ENCODE data around the gene PAXX.

Gene PAXX

GRCh38 chr9:136982232-136983051 is 9.8 kb upstream of the PAXX start, which contains the start of gene LCNL1:
Gene LCNL1, plus strand, starts transcription at chr9:136982993. Its CDS starts 594 bp downstream, at chr9:136983587.
- DNase-seq (ENCODE audit: low read depth in 2 of 2) = no peak

GRCh38 chr9:136983167-136983566 is 9.1 kb upstream of the PAXX start:
- DNase-seq (ENCODE audit: low read depth in 2 of 2) = no peak

GRCh38 chr9:136983656-136984314 is 8.4 kb upstream of the PAXX start:
- DNase-seq (ENCODE audit: low read depth in 2 of 2) = no peak

- DNase-seq (ENCODE audit: low read depth in 2 of 2) = no peak
Observed at GRCh38 chr9:136984464-136985026, 7.7 kb upstream of the PAXX start.

- DNase-seq (ENCODE audit: low read depth in 2 of 2) = no peak
Observed at GRCh38 chr9:136985027-136985602, 7.1 kb upstream of the PAXX start.

GRCh38 chr9:136985853-136986252 is 6.4 kb upstream of the PAXX start:
- no peak for DNase-seq (ENCODE audit: low read depth in 2 of 2)

- DNase-seq (ENCODE audit: low read depth in 2 of 2) = no peak
Observed at GRCh38 chr9:136988872-136989271, 3.4 kb upstream of the PAXX start.

GRCh38 chr9:136990242-136990911 is 1.8 kb upstream of the PAXX start:
- DNase-seq (ENCODE audit: low read depth in 2 of 2) = no peak

GRCh38 chr9:136992819-136993369 is 672 bp downstream of the PAXX start:
- no peak for DNase-seq (ENCODE audit: low read depth in 2 of 2)

GRCh38 chr9:136994180-136994887 is 2.1 kb downstream of the PAXX start:
- no peak for DNase-seq (ENCODE audit: low read depth in 2 of 2)

GRCh38 chr9:136994888-136995230 is 2.6 kb downstream of the PAXX start:
- DNase-seq (ENCODE audit: low read depth in 2 of 2) = no peak

GRCh38 chr9:136995362-136995761 is 3.1 kb downstream of the PAXX start:
- no peak for DNase-seq (ENCODE audit: low read depth in 2 of 2)

GRCh38 chr9:136995772-136996311 is 3.6 kb downstream of the PAXX start:
- DNase-seq (ENCODE audit: low read depth in 2 of 2) = no peak

GRCh38 chr9:136996361-136997292 is 4.4 kb downstream of the PAXX start, which contains the start of gene CLIC3:
Gene CLIC3, minus strand, starts transcription at chr9:136996568. Its CDS starts 25 bp downstream, at chr9:136996543.
- peak; percentile 25 to 37 for DNase-seq (ENCODE audit: low read depth in 2 of 2)

- DNase-seq (ENCODE audit: low read depth in 2 of 2) = no peak
Observed at GRCh38 chr9:136997371-136997770, 5.1 kb downstream of the PAXX start.

- DNase-seq (ENCODE audit: low read depth in 2 of 2) = peak in 1 of 2 donors; percentile 26
Observed at GRCh38 chr9:136997830-136998234, 5.6 kb downstream of the PAXX start.

GRCh38 chr9:137000177-137000930 is 8.1 kb downstream of the PAXX start:
- DNase-seq (ENCODE audit: low read depth in 2 of 2) = no peak

- no peak for DNase-seq (ENCODE audit: low read depth in 2 of 2)
Observed at GRCh38 chr9:137001857-137002645, 9.8 kb downstream of the PAXX start.
